SK-N-SH (cell line): ENCODE data around the gene SYNGR3.

Experiments
- EZH2phosphoT487 ChIP-seq: fragments of 200-600 bp; sonication (generic); IDR thresholded peaks from 2 replicates; pipeline ENCODE4 v1.6.1; 2017; ENCODE audit warnings: low read depth, mixed run types, mild to moderate bottlenecking, antibody characterized with exemption, moderate library complexity, borderline replicate concordance
- POLR2AphosphoS5 ChIP-seq: IDR thresholded peaks from 2 replicates; pipeline ENCODE4 v1.6.1; 2012; ENCODE audit warnings: low read depth, low read length
- TEAD4 ChIP-seq: IDR thresholded peaks from 2 replicates; pipeline ENCODE4 v1.4.0; 2012; ENCODE audit warnings: mild to moderate bottlenecking, borderline replicate concordance; ENCODE audit not compliant: insufficient read depth
- TF ChIP-seq, protein P1 (sequence below): fragments of 200-600 bp; sonication (generic); IDR thresholded peaks from 2 replicates; pipeline ENCODE4 v1.6.1; 2017; ENCODE audit warnings: antibody characterized with exemption, mild to moderate bottlenecking, moderate library complexity

DNA sequence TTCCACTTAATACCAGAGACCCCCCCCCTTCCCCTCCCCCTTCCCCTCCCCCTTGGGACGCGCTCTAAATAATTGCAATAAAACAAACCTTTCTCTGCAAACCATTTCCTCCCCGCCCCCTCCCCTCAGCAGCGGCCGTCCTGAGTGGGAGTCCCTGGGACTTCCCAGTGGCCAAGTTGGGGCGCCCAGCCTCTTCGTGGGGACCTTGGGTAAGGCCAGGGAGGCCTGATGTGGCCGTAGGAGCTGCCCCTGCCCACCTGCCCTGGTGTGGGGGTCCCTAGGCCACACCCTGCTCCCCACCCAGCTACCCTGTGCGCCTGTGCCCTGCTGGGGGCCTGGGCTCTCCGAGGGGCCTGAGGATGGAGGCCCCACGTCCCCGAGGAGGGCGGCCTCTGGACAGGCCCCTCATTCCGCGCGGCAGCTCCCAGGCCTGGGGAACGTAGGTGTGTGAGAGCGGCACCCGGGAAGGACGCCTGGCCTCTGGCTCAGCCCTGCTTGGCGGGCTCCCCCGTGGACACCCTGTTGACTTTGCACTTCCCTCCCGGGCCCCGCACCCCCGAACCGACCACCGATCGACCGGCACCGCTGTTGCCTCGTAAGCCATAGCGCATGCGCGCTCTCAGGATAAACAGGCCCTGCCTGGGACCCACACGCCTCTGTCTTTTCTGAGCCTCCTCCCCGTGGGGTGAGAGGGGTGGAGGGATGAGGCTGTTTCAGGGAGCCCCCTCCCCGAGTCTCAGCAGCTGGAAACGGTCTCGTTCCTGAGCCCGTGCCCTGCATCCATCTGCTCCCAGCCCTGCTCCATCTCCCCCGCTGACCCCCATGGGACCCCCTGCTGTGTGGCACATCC lies 48.8 kb downstream of the SYNGR3 start:
- TF ChIP-seq, protein P1, sequence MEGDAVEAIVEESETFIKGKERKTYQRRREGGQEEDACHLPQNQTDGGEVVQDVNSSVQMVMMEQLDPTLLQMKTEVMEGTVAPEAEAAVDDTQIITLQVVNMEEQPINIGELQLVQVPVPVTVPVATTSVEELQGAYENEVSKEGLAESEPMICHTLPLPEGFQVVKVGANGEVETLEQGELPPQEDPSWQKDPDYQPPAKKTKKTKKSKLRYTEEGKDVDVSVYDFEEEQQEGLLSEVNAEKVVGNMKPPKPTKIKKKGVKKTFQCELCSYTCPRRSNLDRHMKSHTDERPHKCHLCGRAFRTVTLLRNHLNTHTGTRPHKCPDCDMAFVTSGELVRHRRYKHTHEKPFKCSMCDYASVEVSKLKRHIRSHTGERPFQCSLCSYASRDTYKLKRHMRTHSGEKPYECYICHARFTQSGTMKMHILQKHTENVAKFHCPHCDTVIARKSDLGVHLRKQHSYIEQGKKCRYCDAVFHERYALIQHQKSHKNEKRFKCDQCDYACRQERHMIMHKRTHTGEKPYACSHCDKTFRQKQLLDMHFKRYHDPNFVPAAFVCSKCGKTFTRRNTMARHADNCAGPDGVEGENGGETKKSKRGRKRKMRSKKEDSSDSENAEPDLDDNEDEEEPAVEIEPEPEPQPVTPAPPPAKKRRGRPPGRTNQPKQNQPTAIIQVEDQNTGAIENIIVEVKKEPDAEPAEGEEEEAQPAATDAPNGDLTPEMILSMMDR = no peak
- TF ChIP-seq TEAD4 (no peak), EZH2phosphoT487 (no peak), POLR2AphosphoS5 (no peak)
